ENCODE measurements around the gene HELLS.
"Not testable (repeated sequence)": the region's sequence is repeated elsewhere in the genome, so short reads cannot be mapped to it uniquely, and the experiment has no call there.

HELLS gene

DNA sequence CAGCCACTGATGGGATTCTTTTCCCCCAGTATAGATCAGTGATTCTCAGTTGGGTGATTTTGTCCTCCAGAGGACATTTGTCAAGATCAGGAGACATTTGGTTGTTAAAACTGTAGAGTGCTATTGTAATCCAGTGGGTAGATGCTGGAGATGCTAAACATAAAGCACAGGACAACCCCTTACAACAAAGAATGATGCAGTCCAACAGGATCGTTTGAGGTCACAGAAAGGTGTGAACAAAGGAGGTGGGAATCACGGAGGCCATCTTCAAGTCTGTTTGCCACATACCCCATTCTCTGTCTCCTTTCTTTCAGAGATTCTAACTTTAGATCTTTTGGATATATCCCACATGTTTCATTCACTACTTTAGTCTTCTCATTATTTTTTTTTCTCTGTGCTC is 69.0 kb downstream of the HELLS start:
- no peak for DNase-seq

DNA sequence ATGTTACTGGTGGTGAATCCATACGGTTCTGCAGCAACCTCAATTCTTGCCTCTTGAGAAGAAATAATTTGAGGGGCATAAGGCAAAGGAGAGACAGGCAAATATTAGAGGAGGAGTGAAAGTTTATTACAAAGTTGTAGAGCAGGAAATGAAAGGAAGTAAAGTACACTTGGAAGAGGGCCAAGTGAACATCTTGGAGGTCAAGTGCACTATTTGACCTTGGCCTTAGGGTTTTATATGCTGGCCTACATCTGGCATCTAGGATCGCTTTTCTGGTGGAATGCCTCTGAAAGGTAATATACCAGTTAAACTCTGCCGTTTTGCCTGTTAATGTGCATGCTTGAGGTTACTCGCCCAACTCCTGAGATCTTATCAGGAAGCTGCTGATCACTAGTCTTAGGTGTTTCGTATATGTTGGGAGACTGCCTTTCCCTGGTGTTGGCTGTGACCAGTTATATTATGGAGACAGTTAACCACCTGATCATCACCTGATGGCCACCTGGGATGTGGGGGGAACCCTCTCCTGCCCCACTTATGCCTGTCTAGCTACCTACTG is 71.9 kb downstream of the HELLS start:
- no peak for DNase-seq

DNA sequence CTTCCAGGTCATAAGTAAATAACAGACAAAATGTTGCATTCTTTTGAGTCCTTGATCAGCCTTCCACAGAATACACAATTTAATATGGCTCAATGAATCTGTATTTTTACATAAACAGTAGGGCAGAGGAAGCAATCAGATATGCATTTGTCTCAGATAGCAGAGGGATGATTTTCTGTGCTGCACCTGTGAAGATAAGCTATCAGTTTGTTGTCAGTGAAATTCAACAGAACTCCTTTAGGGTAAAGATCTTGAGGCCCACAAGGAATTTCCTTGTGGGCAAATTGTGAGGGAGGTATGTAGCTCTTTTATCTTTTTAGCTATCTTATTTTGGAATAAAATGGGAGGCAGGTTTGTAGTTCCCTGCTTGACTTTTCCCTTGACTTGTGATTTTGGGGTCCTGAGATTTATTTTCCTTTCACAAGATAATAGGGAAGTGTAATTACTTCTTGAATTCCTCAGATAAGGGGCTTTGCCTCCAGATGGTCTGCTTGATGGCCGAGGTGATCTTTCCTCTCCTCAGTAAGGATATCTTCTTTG is 77.1 kb downstream of the HELLS start:
- peak; percentile 15 for DNase-seq

DNA sequence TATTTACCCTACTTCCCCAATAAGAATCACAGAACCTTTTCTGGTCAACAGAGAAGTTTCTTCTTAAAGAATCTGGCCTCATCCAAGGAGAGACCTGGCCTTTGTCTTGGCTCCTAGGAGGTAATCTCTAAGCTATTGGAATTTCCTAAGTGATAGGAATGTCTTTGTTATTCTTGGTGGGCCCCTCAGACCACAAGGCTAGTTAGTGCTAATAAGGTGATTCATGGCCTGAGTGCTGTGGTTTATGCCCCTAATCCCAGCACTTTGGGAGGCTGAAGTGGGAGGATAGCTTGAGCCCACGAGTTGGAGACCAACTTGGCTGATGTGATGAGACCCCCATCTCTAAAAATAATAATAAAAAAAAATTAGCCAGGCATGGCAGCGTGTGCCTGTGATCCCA is 78.0 kb downstream of the HELLS start:
- DNase-seq = no peak

DNA sequence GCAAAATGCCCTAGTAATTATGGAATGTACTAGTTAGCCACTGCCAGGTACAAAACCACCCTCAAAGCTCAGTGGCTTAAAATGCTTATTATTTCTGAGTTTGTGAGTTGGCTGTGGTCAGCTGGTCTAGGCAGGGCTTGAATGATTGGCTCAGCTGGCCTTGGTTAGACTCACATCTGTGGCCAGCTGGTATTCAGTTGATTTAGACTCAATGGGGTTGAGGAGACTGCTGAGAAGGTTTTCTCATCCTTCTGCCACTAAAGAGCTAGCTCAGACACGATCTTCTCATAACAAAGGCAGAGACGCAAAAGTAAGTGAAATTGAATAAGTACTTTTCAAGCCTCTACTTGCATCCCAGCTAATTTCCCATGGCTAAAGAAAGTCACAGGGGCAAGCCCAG is 80.9 kb downstream of the HELLS start:
- DNase-seq = no peak

DNA sequence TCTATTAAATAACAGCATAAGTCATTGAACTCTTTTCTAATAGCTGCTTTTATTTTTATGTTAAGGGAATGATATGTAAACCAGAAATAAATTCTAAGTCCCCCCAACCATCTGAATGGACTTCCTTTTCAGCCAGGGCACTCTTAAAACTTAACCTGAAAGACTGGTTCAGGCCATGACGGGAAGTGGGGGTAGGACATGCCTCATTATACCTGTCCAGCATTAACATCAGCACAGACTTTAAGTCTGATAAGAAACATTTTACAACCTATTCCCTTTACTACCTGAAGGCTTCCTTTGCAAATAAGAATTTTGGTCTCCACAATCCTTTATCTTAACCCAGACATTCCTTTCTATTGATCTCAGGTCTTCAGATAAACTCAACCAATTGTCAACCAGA is 81.9 kb downstream of the HELLS start:
- DNase-seq = no peak

DNA sequence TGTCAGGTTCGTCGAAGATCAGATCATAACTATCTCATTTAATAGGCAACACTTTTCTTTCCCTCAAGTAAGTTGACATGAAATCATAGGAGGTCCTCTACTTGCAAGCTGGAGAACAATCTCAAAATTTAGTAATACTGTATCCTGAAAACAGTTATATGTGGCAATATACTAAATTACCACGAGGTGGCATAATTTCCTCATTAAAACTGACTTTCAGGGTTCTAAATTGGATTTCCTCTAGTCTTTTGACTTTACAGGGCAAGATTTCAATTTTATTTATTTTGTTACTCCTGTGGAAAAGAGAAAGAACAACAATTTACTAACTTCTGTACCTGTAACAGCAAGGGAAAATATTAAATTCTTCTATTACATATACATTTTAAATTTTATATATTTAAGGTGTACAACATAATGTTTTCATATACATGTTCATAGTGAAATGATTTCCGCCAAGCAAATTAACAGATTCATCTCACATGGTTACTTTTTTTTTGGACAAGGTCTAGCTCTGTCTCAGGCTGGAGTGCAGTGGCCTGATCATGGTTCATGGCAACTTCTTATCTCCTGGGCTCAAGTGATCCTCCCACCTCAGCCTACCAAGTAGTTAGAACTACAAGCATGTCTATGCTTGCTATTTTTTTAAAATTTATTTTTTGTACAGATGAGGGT is 84.6 kb downstream of the HELLS start:
- DNase-seq = no peak

DNA sequence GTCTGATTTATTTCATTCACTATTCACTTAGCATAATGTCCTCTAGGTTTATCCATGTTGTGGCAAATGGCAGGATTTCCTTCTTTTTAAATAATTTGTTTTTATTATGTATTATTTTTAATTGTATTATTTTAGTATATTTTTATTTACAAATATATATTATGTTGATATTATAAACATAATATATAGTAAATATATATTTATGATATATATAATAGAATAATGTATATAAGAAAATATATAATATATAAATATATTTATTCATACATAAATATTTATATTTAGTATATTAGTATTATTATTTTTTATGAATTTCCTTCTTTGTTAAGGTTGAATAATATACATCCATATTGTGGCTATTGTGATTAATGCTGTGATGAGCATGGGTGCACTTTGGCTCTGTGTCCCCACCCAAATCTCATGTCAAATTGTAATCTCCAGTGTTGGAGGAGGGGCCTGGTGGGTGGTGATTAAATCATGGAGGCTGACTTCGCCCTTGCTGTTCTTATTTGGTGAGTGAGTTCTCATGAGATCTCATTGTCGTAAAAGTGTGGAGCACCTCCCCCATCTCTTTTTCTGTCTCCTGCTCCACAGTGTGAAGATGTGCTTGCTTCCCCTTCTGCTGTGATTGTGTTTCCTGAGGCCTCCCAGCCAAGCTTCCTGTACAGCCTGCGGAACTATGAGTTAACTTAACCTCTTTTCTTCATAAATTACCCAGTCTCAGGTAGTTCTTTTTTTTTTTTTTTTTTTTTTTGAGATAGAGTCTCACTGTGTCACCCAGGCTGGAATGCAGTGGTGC is 85.7 kb downstream of the HELLS start:
- DNase-seq = no peak

DNA sequence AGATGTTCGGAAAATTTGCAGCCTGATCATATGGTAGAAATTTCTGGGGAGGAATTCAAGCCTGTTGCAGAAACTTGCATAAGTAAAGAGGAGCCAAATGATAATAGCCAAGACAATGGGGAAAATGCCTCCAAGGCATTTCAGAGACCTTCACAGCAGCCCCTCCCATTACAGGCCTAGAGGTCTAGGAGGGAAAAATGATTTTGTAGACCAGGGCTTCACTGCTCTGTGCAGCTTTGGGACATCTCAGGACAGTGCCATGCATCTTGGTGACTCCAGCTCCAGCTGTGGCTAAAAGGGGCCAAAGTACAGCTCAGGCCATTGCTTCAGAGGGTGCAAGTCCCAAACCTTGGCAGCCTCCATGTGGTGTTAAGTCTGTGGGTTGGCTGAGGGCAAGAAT is 87.4 kb downstream of the HELLS start:
- no peak for DNase-seq

DNA sequence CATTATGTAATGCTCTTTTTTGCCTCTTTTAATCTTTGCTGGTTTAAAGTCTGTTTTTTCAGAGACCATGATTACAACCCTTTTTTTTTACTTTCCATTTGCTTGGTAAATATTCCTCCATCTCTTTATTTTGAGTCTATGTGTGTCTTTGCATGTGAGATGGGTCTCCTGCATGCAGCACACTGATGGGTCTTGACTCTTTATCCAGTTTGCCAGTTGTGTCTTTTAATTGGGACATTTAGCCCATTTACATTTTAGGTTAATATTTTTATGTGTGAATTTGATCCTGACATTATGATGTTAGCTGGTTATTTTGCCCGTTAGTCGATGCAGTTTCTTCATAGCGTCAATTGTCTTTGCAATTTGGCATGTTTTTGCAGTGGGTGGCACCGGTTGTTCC is 92.5 kb downstream of the HELLS start:
- DNase-seq = not testable (repeated sequence)

DNA sequence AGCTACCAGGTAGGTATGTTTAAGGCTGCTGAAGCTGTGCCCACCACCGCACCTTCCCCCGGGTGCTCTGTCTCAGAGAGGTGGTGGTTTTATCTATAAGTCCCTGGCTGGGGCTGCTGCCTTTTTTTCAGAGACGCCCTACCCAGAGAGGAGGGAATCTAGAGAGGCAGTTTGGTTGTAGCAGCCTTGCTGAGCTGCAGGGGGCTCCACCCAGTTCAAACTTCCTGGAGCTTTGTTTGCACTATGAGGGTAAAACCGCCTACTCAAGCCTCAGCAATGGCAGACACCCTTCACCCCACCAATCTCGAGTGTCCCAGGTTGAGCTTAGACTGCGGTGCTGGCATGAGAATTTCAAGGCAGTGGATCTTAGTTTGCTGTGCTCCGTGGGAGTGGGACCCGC is 94.3 kb downstream of the HELLS start:
- no peak for DNase-seq

DNA sequence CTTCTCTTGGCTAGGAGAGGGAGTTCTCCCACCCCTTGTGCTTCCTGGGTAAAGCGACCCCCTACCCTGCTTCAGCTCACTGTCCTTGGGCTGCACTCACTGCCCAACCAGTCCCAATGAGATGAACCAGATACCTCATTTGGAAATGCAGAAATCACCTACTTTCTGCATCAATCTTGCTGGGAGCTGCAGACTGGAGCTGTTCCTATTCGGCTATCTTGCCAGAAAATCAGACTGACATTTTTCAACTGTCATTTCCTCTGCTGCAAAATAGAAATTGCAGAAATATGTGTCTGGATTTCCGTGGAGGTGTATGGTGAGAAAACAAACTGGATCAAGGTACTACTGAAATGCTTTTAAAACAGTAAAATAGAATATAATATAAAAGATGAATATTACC is 95.0 kb downstream of the HELLS start:
- DNase-seq = no peak

DNA sequence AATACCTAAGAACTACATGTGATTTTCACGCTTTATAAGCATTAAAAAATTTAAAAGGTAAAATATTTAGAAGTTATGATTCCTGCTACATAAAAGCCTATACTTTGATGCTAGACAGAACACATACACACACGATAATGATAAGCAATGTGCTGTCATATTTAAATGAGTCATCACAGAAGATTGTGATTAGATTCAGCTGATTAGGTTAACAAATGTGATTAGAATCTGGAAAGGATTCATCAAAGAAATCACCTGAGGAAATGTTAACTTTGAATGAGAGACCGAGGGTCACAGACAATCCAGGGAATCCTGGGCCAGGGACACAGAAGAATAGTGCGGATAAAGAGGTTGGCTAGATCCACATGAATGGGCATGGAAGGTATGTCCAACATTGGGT is 95.9 kb downstream of the HELLS start:
- DNase-seq = no peak

DNA sequence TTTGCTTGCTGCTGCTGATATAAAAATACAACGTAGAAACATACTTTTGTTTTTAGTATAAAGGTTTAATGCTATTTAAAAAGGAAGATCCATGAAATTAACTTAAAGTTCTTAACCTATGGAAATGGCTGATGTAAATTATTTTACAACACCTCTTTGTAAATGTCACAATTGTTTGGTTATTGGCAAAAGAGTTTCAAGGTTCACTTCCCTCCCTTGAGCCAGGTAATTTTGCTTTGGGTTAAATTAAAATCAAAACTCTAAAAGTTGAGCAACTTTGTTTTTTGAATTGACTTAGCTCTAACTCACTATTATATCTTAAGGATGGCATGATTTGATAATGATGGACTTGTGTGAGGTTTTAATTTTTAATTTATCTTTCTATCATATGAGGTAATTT is 98.8 kb downstream of the HELLS start:
- no peak for DNase-seq

DNA sequence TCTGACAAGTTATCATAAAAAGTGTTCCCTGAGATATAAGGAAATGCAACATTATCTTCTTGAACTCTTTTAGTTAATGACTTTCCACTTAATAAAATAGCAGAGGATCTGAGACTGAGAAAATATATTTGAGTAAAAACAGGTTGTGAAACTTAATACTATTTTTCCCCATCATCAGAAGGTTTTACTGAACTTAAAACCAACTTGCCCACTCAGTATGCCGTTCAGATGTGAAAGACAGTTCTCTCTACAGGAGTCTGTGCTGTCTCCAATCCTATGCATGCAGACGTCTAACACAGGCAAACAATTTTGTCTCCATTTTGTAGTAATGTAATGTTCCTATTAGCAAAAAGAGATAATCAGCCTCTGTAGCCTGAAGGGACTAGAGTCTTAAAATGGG is 99.7 kb downstream of the HELLS start:
- no peak for DNase-seq

Measured in NCI-H226 (cell line).